NB4 (cell line): Measurements from ENCODE around the gene LAMTOR2.

Experiments
- CTCF ChIP-seq: IDR thresholded peaks from one replicate; pipeline ENCODE4 v1.5.1; 2012; ENCODE audit warnings: low read depth, low read length
- POLR2A ChIP-seq: IDR thresholded peaks from 2 replicates; pipeline ENCODE4 v1.6.1; 2011; ENCODE audit warnings: mild to moderate bottlenecking; ENCODE audit not compliant: insufficient read length; ENCODE audit errors: extremely low read depth

GRCh38 chr1:156065212-156065611 is 10.6 kb downstream of the LAMTOR2 start:
- TF ChIP-seq CTCF (no peak), POLR2A (no peak)
